ENCODE measurements around the gene DTD1. TPM values are rescaled to one million over a fixed set of nuclear protein-coding genes. Genes with fewer than 3 reads are reported as not detected.

DTD1 gene
- total RNA-seq, 2 experiments from 2014 or later, result 46.4 to 47.1 TPM

GRCh38 chr20:18671203-18671710 is 83.4 kb downstream of the DTD1 start:
- intact Hi-C loops (cut with micrococcal nuclease), result no loop called here
- Mint-ChIP-seq H3K27ac (no peak overlapping the region), H3K9me3 (no peaks in the 10 kb centered on the region), H3K4me3 (no peak overlapping the region), H3K4me1 (ENCODE audit: low read depth) (no peaks in the 10 kb centered on the region), H3K27me3 (ENCODE audit: low read depth) (no peaks in the 10 kb centered on the region), H3K36me3 (ENCODE audit: low read depth) (peaks cover 3% of the 10 kb centered on the region)
- CTCF ChIA-PET, result no interaction called here
- no peak for DNase-seq

GRCh38 chr20:18672834-18673233 is 85.0 kb downstream of the DTD1 start:
- CTCF ChIA-PET, result interaction anchor here (1.2 kb wide), 1 partner anchor 8 kb away, joined by 3 read pairs; no protein-coding TSS in a partner anchor
- Mint-ChIP-seq H3K36me3 (ENCODE audit: low read depth) (peaks cover 3% of the 10 kb centered on the region), H3K27me3 (ENCODE audit: low read depth) (no peaks in the 10 kb centered on the region), H3K27ac (no peak overlapping the region), H3K9me3 (no peaks in the 10 kb centered on the region), H3K4me1 (ENCODE audit: low read depth) (no peaks in the 10 kb centered on the region), H3K4me3 (no peak overlapping the region)
- no peak for DNase-seq
- intact Hi-C loops (cut with micrococcal nuclease), result no loop called here

- Mint-ChIP-seq H3K4me3 (no peak overlapping the region), H3K4me1 (ENCODE audit: low read depth) (peaks cover 3% of the 10 kb centered on the region), H3K9me3 (no peaks in the 10 kb centered on the region), H3K27me3 (ENCODE audit: low read depth) (no peaks in the 10 kb centered on the region), H3K27ac (no peak overlapping the region), H3K36me3 (ENCODE audit: low read depth) (no peaks in the 10 kb centered on the region)
- intact Hi-C loops (cut with micrococcal nuclease), result no loop called here
- CTCF ChIA-PET, result interaction anchor here (1.3 kb wide), 1 partner anchor 44 kb away, joined by 3 read pairs; no protein-coding TSS in a partner anchor
- no peak for DNase-seq
Observed at GRCh38 chr20:18676396-18676795, 88.5 kb downstream of the DTD1 start.

- H3K27ac Mint-ChIP-seq, result no peak overlapping the region
- no peak for DNase-seq
- H3K4me1 Mint-ChIP-seq (ENCODE audit: low read depth), result peaks cover 3% of the 10 kb centered on the region
- H3K9me3 Mint-ChIP-seq, result no peaks in the 10 kb centered on the region
- intact Hi-C loops (cut with micrococcal nuclease), result no loop called here
- H3K27me3 Mint-ChIP-seq (ENCODE audit: low read depth), result no peaks in the 10 kb centered on the region
- H3K36me3 Mint-ChIP-seq (ENCODE audit: low read depth), result no peaks in the 10 kb centered on the region
- CTCF ChIA-PET, result interaction anchor here (1.1 to 1.3 kb wide), 2 partner anchors 9 to 45 kb away, joined by 3 to 4 read pairs; no protein-coding TSS in a partner anchor
- no peak overlapping the region for H3K4me3 Mint-ChIP-seq
Observed at GRCh38 chr20:18677126-18677525, 89.3 kb downstream of the DTD1 start.

GRCh38 chr20:18678549-18679419 is 90.9 kb downstream of the DTD1 start:
- no peak overlapping the region for H3K27ac Mint-ChIP-seq
- no peaks in the 10 kb centered on the region for H3K27me3 Mint-ChIP-seq (ENCODE audit: low read depth)
- no peaks in the 10 kb centered on the region for H3K9me3 Mint-ChIP-seq
- no peak for DNase-seq
- intact Hi-C loops (cut with micrococcal nuclease), result no loop called here
- no peak overlapping the region for H3K4me3 Mint-ChIP-seq
- no peaks in the 10 kb centered on the region for H3K36me3 Mint-ChIP-seq (ENCODE audit: low read depth)
- CTCF ChIA-PET, result interaction anchor here (0.7 kb wide), 1 partner anchor 100 kb away, joined by 3 read pairs; no protein-coding TSS in a partner anchor
- peaks cover 3% of the 10 kb centered on the region for H3K4me1 Mint-ChIP-seq (ENCODE audit: low read depth)

- intact Hi-C loops (cut with micrococcal nuclease), result no loop called here
- no peaks in the 10 kb centered on the region for H3K27me3 Mint-ChIP-seq (ENCODE audit: low read depth)
- H3K27ac Mint-ChIP-seq, result no peak overlapping the region
- no peak overlapping the region for H3K4me3 Mint-ChIP-seq
- no peak for DNase-seq
- no peaks in the 10 kb centered on the region for H3K36me3 Mint-ChIP-seq (ENCODE audit: low read depth)
- peaks cover 1% of the 10 kb centered on the region for H3K4me1 Mint-ChIP-seq (ENCODE audit: low read depth)
- CTCF ChIA-PET, result no interaction called here
- no peaks in the 10 kb centered on the region for H3K9me3 Mint-ChIP-seq
Observed at GRCh38 chr20:18683839-18684238, 96.0 kb downstream of the DTD1 start.

- CTCF ChIA-PET, result no interaction called here
- intact Hi-C loops (cut with micrococcal nuclease), result no loop called here
- no peak overlapping the region for H3K27ac Mint-ChIP-seq
Observed at GRCh38 chr20:18684775-18685174, 96.9 kb downstream of the DTD1 start.

GRCh38 chr20:18685406-18685805 is 97.6 kb downstream of the DTD1 start:
- no peaks in the 10 kb centered on the region for H3K4me1 Mint-ChIP-seq (ENCODE audit: low read depth)
- H3K27ac Mint-ChIP-seq, result no peak overlapping the region
- intact Hi-C loops (cut with micrococcal nuclease), result no loop called here
- no peaks in the 10 kb centered on the region for H3K27me3 Mint-ChIP-seq (ENCODE audit: low read depth)
- DNase-seq, result no peak
- no peak overlapping the region for H3K4me3 Mint-ChIP-seq
- no peaks in the 10 kb centered on the region for H3K36me3 Mint-ChIP-seq (ENCODE audit: low read depth)
- H3K9me3 Mint-ChIP-seq, result no peaks in the 10 kb centered on the region
- CTCF ChIA-PET, result no interaction called here

More at GRCh38 chr20:18684775-18685174, 96.9 kb downstream of the DTD1 start:
- no peak for DNase-seq
- no peaks in the 10 kb centered on the region for H3K36me3 Mint-ChIP-seq (ENCODE audit: low read depth)
- H3K27me3 Mint-ChIP-seq (ENCODE audit: low read depth), result no peaks in the 10 kb centered on the region
- no peaks in the 10 kb centered on the region for H3K4me1 Mint-ChIP-seq (ENCODE audit: low read depth)
- H3K4me3 Mint-ChIP-seq, result no peak overlapping the region
- no peaks in the 10 kb centered on the region for H3K9me3 Mint-ChIP-seq

- Mint-ChIP-seq H3K27me3 (ENCODE audit: low read depth) (no peaks in the 10 kb centered on the region), H3K4me1 (ENCODE audit: low read depth) (no peaks in the 10 kb centered on the region), H3K4me3 (no peak overlapping the region), H3K27ac (no peak overlapping the region), H3K36me3 (ENCODE audit: low read depth) (no peaks in the 10 kb centered on the region), H3K9me3 (no peaks in the 10 kb centered on the region)
- CTCF ChIA-PET, result no interaction called here
- no peak for DNase-seq
- intact Hi-C loops (cut with micrococcal nuclease), result no loop called here
Observed at GRCh38 chr20:18686696-18687095, 98.8 kb downstream of the DTD1 start.

- Mint-ChIP-seq H3K27ac (no peak overlapping the region), H3K27me3 (ENCODE audit: low read depth) (no peaks in the 10 kb centered on the region), H3K9me3 (no peaks in the 10 kb centered on the region), H3K36me3 (ENCODE audit: low read depth) (peaks cover 2% of the 10 kb centered on the region), H3K4me1 (ENCODE audit: low read depth) (no peaks in the 10 kb centered on the region), H3K4me3 (no peak overlapping the region)
- DNase-seq, result no peak
- intact Hi-C loops (cut with micrococcal nuclease), result no loop called here
- CTCF ChIA-PET, result no interaction called here
Observed at GRCh38 chr20:18688676-18689075, 100.8 kb downstream of the DTD1 start.

- intact Hi-C loops (cut with micrococcal nuclease), result no loop called here
- no peak overlapping the region for H3K4me3 Mint-ChIP-seq
- DNase-seq, result no peak
- H3K36me3 Mint-ChIP-seq (ENCODE audit: low read depth), result peaks cover 2% of the 10 kb centered on the region
- H3K4me1 Mint-ChIP-seq (ENCODE audit: low read depth), result no peaks in the 10 kb centered on the region
- H3K9me3 Mint-ChIP-seq, result no peaks in the 10 kb centered on the region
- H3K27me3 Mint-ChIP-seq (ENCODE audit: low read depth), result no peaks in the 10 kb centered on the region
- no peak overlapping the region for H3K27ac Mint-ChIP-seq
- CTCF ChIA-PET, result no interaction called here
Observed at GRCh38 chr20:18689557-18689956, 101.7 kb downstream of the DTD1 start.

GRCh38 chr20:18692447-18692846 is 104.6 kb downstream of the DTD1 start:
- no peak overlapping the region for H3K27ac Mint-ChIP-seq
- H3K27me3 Mint-ChIP-seq (ENCODE audit: low read depth), result no peaks in the 10 kb centered on the region
- intact Hi-C loops (cut with micrococcal nuclease), result no loop called here
- H3K4me1 Mint-ChIP-seq (ENCODE audit: low read depth), result no peaks in the 10 kb centered on the region
- peaks cover 4% of the 10 kb centered on the region for H3K36me3 Mint-ChIP-seq (ENCODE audit: low read depth)
- DNase-seq, result no peak
- H3K9me3 Mint-ChIP-seq, result no peaks in the 10 kb centered on the region
- H3K4me3 Mint-ChIP-seq, result no peak overlapping the region
- CTCF ChIA-PET, result no interaction called here

GRCh38 chr20:18694071-18694470 is 106.2 kb downstream of the DTD1 start:
- DNase-seq, result no peak
- no peak overlapping the region for H3K4me3 Mint-ChIP-seq
- CTCF ChIA-PET, result no interaction called here
- peaks cover 4% of the 10 kb centered on the region for H3K36me3 Mint-ChIP-seq (ENCODE audit: low read depth)
- intact Hi-C loops (cut with micrococcal nuclease), result no loop called here
- no peaks in the 10 kb centered on the region for H3K9me3 Mint-ChIP-seq
- H3K27me3 Mint-ChIP-seq (ENCODE audit: low read depth), result no peaks in the 10 kb centered on the region
- no peak overlapping the region for H3K27ac Mint-ChIP-seq
- no peaks in the 10 kb centered on the region for H3K4me1 Mint-ChIP-seq (ENCODE audit: low read depth)

Measured in activated naive CD4-positive, alpha-beta T cell treated with anti-CD3 and anti-CD28 coated beads for 36 hours (primary cell).